Subcutaneous adipose tissue (tissue), 4 donors: ENCODE data around the gene HHIP. TPM values are rescaled to one million over a fixed set of nuclear protein-coding genes. Genes with fewer than 3 reads are reported as not detected.

Experiments
- CTCF ChIP-seq: fragments of 450-650 bp; IDR thresholded peaks from one replicate; pipeline ENCODE4 v1.5.1; 2016; ENCODE audit warnings: low read depth, mild to moderate bottlenecking, control low read depth, antibody characterized with exemption, moderate library complexity
- total RNA-seq, 4 donors: library from RNA; depleted of rRNA; stranded (reverse); fragments of >200 nt; gene quantifications; one replicate each; pipeline ENCODE4 v1.1.0, GENCODE V29; 2016

The HHIP gene
- total RNA-seq, 4 donors from 2014 or later = 0.38 to 1.9 (median 1.0) TPM

- TF ChIP-seq CTCF = no peak
Observed at GRCh38 chr4:144633215-144633614, 12.7 kb upstream of the HHIP start.

GRCh38 chr4:144634978-144635747 lies 10.8 kb upstream of the HHIP start:
- TF ChIP-seq CTCF = no peak

GRCh38 chr4:144644368-144645101 lies 1.4 kb upstream of the HHIP start:
- no peak for TF ChIP-seq CTCF

GRCh38 chr4:144645102-144645630 lies 790 bp upstream of the HHIP start:
- no peak for TF ChIP-seq CTCF

- no peak for TF ChIP-seq CTCF
Observed at GRCh38 chr4:144646523-144647094, 653 bp downstream of the HHIP start.

- TF ChIP-seq CTCF = no peak
Observed at GRCh38 chr4:144647095-144647561, 1.2 kb downstream of the HHIP start.

- no peak for TF ChIP-seq CTCF
Observed at GRCh38 chr4:144647590-144647989, 1.6 kb downstream of the HHIP start.
